Panc1 (cell line): ENCODE data around the gene AP5M1. TPM values are rescaled to one million over a fixed set of nuclear protein-coding genes. Genes with fewer than 3 reads are reported as not detected.

Source experiments
- ATAC-seq: fragments of 200-7000 bp; cut with Tn5 transposase; 2 replicates; pipeline ENCODE4 v1.9.1; 2020; ENCODE audit warnings: mild to moderate bottlenecking, moderate library complexity
- BruUV-seq: library from RNA; stranded (reverse); fragments of 400-500 nt; replicated peaks from 2 replicates; lab custom pipeline; 2021; lab: Mats Ljungman, UMichigan
- CTCF ChIA-PET: fragments of 300-600 bp; sonication (Branson Sonifier 250); formaldehyde crosslinking; loops from one replicate; lab custom pipeline; 2022; ENCODE audit warnings: antibody characterized with exemption; lab: Charles Lee
- POLR2A ChIA-PET: fragments of 300-600 bp; sonication (Branson Sonifier 250); formaldehyde crosslinking; loops from one replicate; lab custom pipeline; 2022; ENCODE audit warnings: antibody characterized with exemption; lab: Charles Lee
- DNase-seq: peaks from one replicate; pipeline ENCODE4 v3.0.0-alpha.2; 2010; ENCODE audit warnings: low read depth, low spot score
- H3K27ac ChIP-seq: 2 replicates; pipeline ENCODE4 v1.5.1; 2011; ENCODE audit warnings: mild to moderate bottlenecking, low read length, inconsistent platforms
- H3K27me3 ChIP-seq: fragments of 200-500 bp; sonication (Bioruptor generic); 2 replicates; pipeline ENCODE4 v1.6.0; 2014; ENCODE audit warnings: low read length, inconsistent platforms; ENCODE audit not compliant: control insufficient read depth, insufficient read depth
- H3K36me3 ChIP-seq: fragments of 200-500 bp; sonication (Bioruptor generic); 2 replicates; pipeline ENCODE4 v1.5.1; 2014; ENCODE audit warnings: inconsistent platforms, mild to moderate bottlenecking, low read length, moderate library complexity; ENCODE audit not compliant: control insufficient read depth, insufficient read depth
- H3K4me1 ChIP-seq: 2 replicates; pipeline ENCODE4 v1.5.1; 2011; ENCODE audit warnings: inconsistent platforms, mild to moderate bottlenecking, low read length, moderate library complexity; ENCODE audit not compliant: control insufficient read depth, insufficient read depth
- H3K4me3 ChIP-seq, 2 experiments: 2 replicates each; pipeline ENCODE4 v1.5.1; 2011 to 2012; ENCODE audit warnings: low read depth in 2 of 2, low read length in 2 of 2, mild to moderate bottlenecking in 2 of 2, inconsistent platforms in 1 of 2, moderate library complexity in 1 of 2
- H3K9me3 ChIP-seq: fragments of 200-500 bp; sonication (Bioruptor generic); 2 replicates; pipeline ENCODE4 v1.5.1; 2014; ENCODE audit warnings: low read depth, mild to moderate bottlenecking, inconsistent platforms, low read length, moderate library complexity; ENCODE audit not compliant: control insufficient read depth, insufficient read depth
- POLR2AphosphoS5 ChIP-seq: IDR thresholded peaks from 2 replicates; pipeline ENCODE4 v1.6.1; 2012; ENCODE audit warnings: mild to moderate bottlenecking, low read depth, low read length, moderate library complexity
- SIN3A ChIP-seq: IDR thresholded peaks from 2 replicates; pipeline ENCODE4 v1.6.1; 2012; ENCODE audit warnings: low read depth, mild to moderate bottlenecking, low read length, moderate library complexity, borderline replicate concordance; ENCODE audit not compliant: insufficient read depth
- TCF7L2 ChIP-seq: IDR thresholded peaks from 2 replicates; pipeline ENCODE4 v1.6.1; 2011; ENCODE audit warnings: mild to moderate bottlenecking, low read depth, low read length, inconsistent platforms
- in situ Hi-C: cut with HindIII; loops from 2 replicates; pipeline ENCODE4 v1.10.0; 2016; ENCODE audit warnings: low sequenced_read_pairs, low pct_unique_long_range_greater_than_20kb
- intact Hi-C: fragments of 100-400 bp; cut with micrococcal nuclease; formaldehyde crosslinking; loops from one replicate; pipeline ENCODE4 v1.10.0; 2022; ENCODE audit not compliant: unreplicated experiment
- total RNA-seq: library from RNA; stranded (reverse); gene quantifications from one replicate; pipeline ENCODE4 v1.2.1, GENCODE V29; 2021; ENCODE audit not compliant: unreplicated experiment
- TF ChIP-seq, protein P1 (sequence below), 2 experiments: IDR thresholded peaks; 2 replicates each; pipeline ENCODE4 v1.6.1; 2011 to 2012; ENCODE audit warnings: low read depth in 2 of 2, control low read depth in 1 of 2, low read length in 1 of 2, mild to moderate bottlenecking in 1 of 2, moderate library complexity in 1 of 2; ENCODE audit not compliant: insufficient read depth in 1 of 2
- TF ChIP-seq, protein P2 (sequence below): fragments of 450-650 bp; IDR thresholded peaks from 2 replicates; pipeline ENCODE4 v1.5.1; 2017; ENCODE audit warnings: mild to moderate bottlenecking

AP5M1 gene
- total RNA-seq, 1 experiment from 2014 or later: 20.0 TPM

DNA sequence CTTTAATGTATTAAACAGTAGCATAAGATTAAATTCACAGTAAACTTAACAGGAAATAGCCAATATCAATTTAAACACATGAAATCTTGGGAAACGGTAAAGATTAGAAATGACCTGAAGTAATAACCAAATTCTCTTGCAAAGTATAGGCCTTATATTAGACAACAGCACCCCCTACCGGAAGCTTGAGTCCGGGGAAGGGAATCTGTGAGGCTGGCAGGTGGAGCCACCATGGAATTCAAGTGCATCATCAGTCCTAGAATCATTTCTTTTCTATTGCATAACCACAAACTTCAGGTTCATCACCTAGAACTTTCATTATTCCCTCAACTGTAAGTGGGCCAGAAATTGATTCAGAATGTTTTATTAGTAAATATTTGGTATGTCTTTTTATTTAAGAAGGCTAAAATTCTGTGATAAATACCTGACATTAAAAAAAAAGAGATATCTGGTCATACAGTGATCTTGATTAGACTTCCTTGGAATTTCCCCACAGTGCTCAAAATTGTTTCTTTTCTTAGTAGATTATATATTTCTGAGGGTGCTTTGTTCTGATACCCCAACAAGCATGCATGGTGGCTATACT, 48.6 kb downstream of the AP5M1 start:
- BruUV-seq: no TSS peak
- H3K27ac ChIP-seq: no peak overlapping the region
- intact Hi-C loops (loop anchor here (5.0 to 10.0 kb wide), 2 partner anchors 253 to 825 kb away; no protein-coding TSS in a partner anchor), in situ Hi-C loops (no loop called here)
- ATAC-seq (peak; percentile 80), DNase-seq (peak; percentile 43)
- no peaks in the 10 kb centered on the region; the same call in 1 of the 2 replicates for H3K9me3 ChIP-seq
- ChIA-PET POLR2A (no interaction called here), CTCF (interaction anchor here (0.7 kb wide), 1 partner anchor 566 kb away, joined by 3 read pairs; no protein-coding TSS in a partner anchor)
- H3K36me3 ChIP-seq: no peaks in the 10 kb centered on the region
- no peaks in the 10 kb centered on the region; the same call in 1 of the 2 replicates for H3K27me3 ChIP-seq
- H3K4me1 ChIP-seq: no peaks in the 10 kb centered on the region
- H3K4me3 ChIP-seq: no peak overlapping the region
- TF ChIP-seq, protein P1, sequence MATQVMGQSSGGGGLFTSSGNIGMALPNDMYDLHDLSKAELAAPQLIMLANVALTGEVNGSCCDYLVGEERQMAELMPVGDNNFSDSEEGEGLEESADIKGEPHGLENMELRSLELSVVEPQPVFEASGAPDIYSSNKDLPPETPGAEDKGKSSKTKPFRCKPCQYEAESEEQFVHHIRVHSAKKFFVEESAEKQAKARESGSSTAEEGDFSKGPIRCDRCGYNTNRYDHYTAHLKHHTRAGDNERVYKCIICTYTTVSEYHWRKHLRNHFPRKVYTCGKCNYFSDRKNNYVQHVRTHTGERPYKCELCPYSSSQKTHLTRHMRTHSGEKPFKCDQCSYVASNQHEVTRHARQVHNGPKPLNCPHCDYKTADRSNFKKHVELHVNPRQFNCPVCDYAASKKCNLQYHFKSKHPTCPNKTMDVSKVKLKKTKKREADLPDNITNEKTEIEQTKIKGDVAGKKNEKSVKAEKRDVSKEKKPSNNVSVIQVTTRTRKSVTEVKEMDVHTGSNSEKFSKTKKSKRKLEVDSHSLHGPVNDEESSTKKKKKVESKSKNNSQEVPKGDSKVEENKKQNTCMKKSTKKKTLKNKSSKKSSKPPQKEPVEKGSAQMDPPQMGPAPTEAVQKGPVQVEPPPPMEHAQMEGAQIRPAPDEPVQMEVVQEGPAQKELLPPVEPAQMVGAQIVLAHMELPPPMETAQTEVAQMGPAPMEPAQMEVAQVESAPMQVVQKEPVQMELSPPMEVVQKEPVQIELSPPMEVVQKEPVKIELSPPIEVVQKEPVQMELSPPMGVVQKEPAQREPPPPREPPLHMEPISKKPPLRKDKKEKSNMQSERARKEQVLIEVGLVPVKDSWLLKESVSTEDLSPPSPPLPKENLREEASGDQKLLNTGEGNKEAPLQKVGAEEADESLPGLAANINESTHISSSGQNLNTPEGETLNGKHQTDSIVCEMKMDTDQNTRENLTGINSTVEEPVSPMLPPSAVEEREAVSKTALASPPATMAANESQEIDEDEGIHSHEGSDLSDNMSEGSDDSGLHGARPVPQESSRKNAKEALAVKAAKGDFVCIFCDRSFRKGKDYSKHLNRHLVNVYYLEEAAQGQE (IDR thresholded peaks at IDR 0.05; ENCODE audit: insufficient read depth in 1 of 2, low read depth in 2 of 2, low read length in 1 of 2): no peak
- no peak for TF ChIP-seq TCF7L2
- TF ChIP-seq SIN3A: no peak
- TF ChIP-seq, protein P2, sequence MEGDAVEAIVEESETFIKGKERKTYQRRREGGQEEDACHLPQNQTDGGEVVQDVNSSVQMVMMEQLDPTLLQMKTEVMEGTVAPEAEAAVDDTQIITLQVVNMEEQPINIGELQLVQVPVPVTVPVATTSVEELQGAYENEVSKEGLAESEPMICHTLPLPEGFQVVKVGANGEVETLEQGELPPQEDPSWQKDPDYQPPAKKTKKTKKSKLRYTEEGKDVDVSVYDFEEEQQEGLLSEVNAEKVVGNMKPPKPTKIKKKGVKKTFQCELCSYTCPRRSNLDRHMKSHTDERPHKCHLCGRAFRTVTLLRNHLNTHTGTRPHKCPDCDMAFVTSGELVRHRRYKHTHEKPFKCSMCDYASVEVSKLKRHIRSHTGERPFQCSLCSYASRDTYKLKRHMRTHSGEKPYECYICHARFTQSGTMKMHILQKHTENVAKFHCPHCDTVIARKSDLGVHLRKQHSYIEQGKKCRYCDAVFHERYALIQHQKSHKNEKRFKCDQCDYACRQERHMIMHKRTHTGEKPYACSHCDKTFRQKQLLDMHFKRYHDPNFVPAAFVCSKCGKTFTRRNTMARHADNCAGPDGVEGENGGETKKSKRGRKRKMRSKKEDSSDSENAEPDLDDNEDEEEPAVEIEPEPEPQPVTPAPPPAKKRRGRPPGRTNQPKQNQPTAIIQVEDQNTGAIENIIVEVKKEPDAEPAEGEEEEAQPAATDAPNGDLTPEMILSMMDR: peak; percentile 79
- TF ChIP-seq POLR2AphosphoS5: no peak

DNA sequence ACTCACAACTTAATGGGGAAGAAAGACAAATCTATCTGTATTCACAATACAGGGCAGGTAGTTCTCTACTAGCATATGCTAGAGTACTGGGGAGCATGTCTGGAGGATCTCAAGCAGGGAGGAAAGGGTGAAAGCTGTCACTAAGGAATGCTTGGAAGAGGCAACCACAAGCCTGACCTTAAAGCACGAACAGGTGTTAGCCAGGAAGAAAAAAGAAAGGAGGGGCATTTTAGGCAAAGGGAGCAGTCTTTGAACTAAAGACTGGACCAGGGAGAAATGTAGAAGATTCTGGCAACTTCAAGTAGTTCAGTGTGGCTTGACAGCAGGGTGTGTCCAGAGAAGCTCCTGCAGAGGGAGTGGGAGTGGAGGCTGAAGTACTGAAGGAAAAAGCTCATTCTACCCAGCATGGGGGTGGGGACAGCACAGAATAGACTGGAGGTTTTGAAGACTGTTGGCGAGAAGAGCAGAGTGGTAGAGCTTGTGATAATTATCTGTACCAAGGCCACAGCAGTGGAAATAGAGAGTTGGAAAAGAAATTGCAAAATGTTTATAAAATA, 50.9 kb downstream of the AP5M1 start:
- POLR2A ChIA-PET: interaction anchor here (0.6 kb wide), 2 partner anchors 74 kb away, joined by 4 to 5 read pairs; no protein-coding TSS in a partner anchor
- H3K36me3 ChIP-seq: no peaks in the 10 kb centered on the region
- no peak for DNase-seq
- no peak overlapping the region for H3K27ac ChIP-seq
- no peaks in the 10 kb centered on the region for H3K9me3 ChIP-seq
- H3K4me1 ChIP-seq: no peaks in the 10 kb centered on the region
- BruUV-seq: no TSS peak
- CTCF ChIA-PET: no interaction called here
- no peaks in the 10 kb centered on the region; the same call in 1 of the 2 replicates for H3K27me3 ChIP-seq
- no peak overlapping the region for H3K4me3 ChIP-seq
- intact Hi-C loops (loop anchor here (5.0 to 10.0 kb wide), 3 partner anchors 55 to 827 kb away; no protein-coding TSS in a partner anchor), in situ Hi-C loops (no loop called here)
- TF ChIP-seq POLR2AphosphoS5 (no peak), SIN3A (no peak), TCF7L2 (no peak)
- TF ChIP-seq, protein P1 (IDR thresholded peaks at IDR 0.05; ENCODE audit: insufficient read depth in 1 of 2, low read depth in 2 of 2, low read length in 1 of 2): no peak
- TF ChIP-seq, protein P2: no peak
- ATAC-seq: no peak
